H1 (cell line): Measurements from ENCODE around the gene SLC4A1AP. TPM values are rescaled to one million over a fixed set of nuclear protein-coding genes. Genes with fewer than 3 reads are reported as not detected.

ENCODE experiments used
- BACH1 ChIP-seq: IDR thresholded peaks from 2 replicates; pipeline ENCODE4 v1.6.1; 2012; ENCODE audit warnings: low read length, improper control_type of control experiment
- BRCA1 ChIP-seq: IDR thresholded peaks from 2 replicates; pipeline ENCODE4 v1.6.1; 2012; ENCODE audit warnings: low read depth, low read length, improper control_type of control experiment
- FOSL1 ChIP-seq: IDR thresholded peaks from 2 replicates; pipeline ENCODE4 v1.6.1; 2011; ENCODE audit warnings: mild to moderate bottlenecking, low read depth, low read length, moderate library complexity; ENCODE audit not compliant: insufficient read depth
- SUZ12 ChIP-seq: fragments of 200-600 bp; sonication (generic); IDR thresholded peaks from 2 replicates; pipeline ENCODE4 v1.6.1; 2012; ENCODE audit warnings: mild to moderate bottlenecking, inconsistent platforms, low read length, moderate library complexity, mixed read lengths
- TAF7 ChIP-seq: optimal IDR thresholded peaks from 2 replicates; pipeline ENCODE3; 2011; ENCODE audit warnings: low read depth, mild to moderate bottlenecking, inconsistent platforms, low read length, moderate library complexity, borderline replicate concordance
- polyA plus RNA-seq, 7 experiments: library from polyadenylated mRNA; depleted of rRNA in 3 of 7; stranded (reverse) in 5 of 7; unstranded in 2 of 7; fragments of >200 nt in 5 of 7; fragments of 200-250 nt in 2 of 7; gene quantifications; 1 replicate in 5 of 7; 2 replicates in 1 of 7; 4 replicates in 1 of 7; pipeline versions ENCODE4 v1.2.1 to v1.2.3, GENCODE V29; 2011 to 2013; ENCODE audit warnings: missing spikeins in 2 of 7, mixed read lengths in 2 of 7
- total RNA-seq: library from RNA; stranded (reverse); fragmentation: NEBNext Ultra II Directional; extraction: Animal tissue kit (Norgen Biotek cat#: 25700); gene quantifications from 2 replicates; pipeline ENCODE4 v1.2.1, GENCODE V29; 2021

Gene SLC4A1AP
- total and polyA plus RNA-seq, 2 of the 8 experiments (the other 6 are each of a cell fraction or from before 2014, with no cell fraction given), result 8.1 to 18.4 TPM

- TF ChIP-seq FOSL1 (no peak), BACH1 (no peak), SUZ12 (no peak), BRCA1 (no peak), TAF7 (no peak)
These were observed 16.9 kb downstream of the SLC4A1AP start (continued) for GRCh38 chr2:27680571-27680970.
